ENCODE measurements around the gene POLR1A. TPM values are rescaled to one million over a fixed set of nuclear protein-coding genes. Genes with fewer than 3 reads are reported as not detected.

The POLR1A gene
- total RNA-seq (10 to 100 TPM in 3 of 5 donors, 1 to 10 TPM in 2; 4.7 to 36.2 (median 10.1) TPM), polyA plus RNA-seq (1 to 10 TPM; 1.4 to 2.6 (median 2.4) TPM)
- long read RNA-seq, donor 1, partial matches to known transcripts, result 6 of 6 reads
- long read RNA-seq, donor 1, other reads (novel, unspliced or antisense), result 0 of 6 reads
- long read RNA-seq, donor 2, partial matches to known transcripts, result 5 of 5 reads
- long read RNA-seq, donor 2, other reads (novel, unspliced or antisense), result 0 of 5 reads
- long read RNA-seq, donor 3, result 0 reads
- long read RNA-seq, donor 4, result 0 reads
- long read RNA-seq, donor 5, partial matches to known transcripts, result 15 of 23 reads
- long read RNA-seq, donor 5, other reads (novel, unspliced or antisense), result 8 of 23 reads
- long read RNA-seq, donor 6, result 0 reads
- long read RNA-seq, donor 7, partial matches to known transcripts, result 0 of 1 reads
- long read RNA-seq, donor 7, other reads (novel, unspliced or antisense), result 0 of 1 reads
- long read RNA-seq, donor 8, result 0 reads
- long read RNA-seq, donor 9, partial matches to known transcripts, result 0 of 1 reads
- long read RNA-seq, donor 9, other reads (novel, unspliced or antisense), result 0 of 1 reads
- long read RNA-seq, donor 10, result 0 reads

- Histone ChIP-seq H3K27me3 (no peaks in the 10 kb centered on the region), H3K36me3 (peaks cover 7 to 43% (median 42%) of the 10 kb centered on the region in 4 donors), H3K4me3 (peak within 1 kb of the TSS; percentile 71 to 91 (median 82)), H3K4me1 (peaks cover 30 to 61% (median 35%) of the 10 kb centered on the region in 4 donors), H3K9me3 (no peaks in the 10 kb centered on the region), H3K27ac (peak within 1 kb of the TSS; percentile 25 to 88 (median 87))
- peak in 2 of 3 donors; percentile 6 to 41 for TF ChIP-seq POLR2AphosphoS5 (IDR thresholded peaks at IDR 0.05)
- TF ChIP-seq, protein P1, sequence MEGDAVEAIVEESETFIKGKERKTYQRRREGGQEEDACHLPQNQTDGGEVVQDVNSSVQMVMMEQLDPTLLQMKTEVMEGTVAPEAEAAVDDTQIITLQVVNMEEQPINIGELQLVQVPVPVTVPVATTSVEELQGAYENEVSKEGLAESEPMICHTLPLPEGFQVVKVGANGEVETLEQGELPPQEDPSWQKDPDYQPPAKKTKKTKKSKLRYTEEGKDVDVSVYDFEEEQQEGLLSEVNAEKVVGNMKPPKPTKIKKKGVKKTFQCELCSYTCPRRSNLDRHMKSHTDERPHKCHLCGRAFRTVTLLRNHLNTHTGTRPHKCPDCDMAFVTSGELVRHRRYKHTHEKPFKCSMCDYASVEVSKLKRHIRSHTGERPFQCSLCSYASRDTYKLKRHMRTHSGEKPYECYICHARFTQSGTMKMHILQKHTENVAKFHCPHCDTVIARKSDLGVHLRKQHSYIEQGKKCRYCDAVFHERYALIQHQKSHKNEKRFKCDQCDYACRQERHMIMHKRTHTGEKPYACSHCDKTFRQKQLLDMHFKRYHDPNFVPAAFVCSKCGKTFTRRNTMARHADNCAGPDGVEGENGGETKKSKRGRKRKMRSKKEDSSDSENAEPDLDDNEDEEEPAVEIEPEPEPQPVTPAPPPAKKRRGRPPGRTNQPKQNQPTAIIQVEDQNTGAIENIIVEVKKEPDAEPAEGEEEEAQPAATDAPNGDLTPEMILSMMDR (IDR thresholded peaks at IDR 0.05), result no peak
- peak; percentile 90 to 97 for DNase-seq
- WGBS, 5 donors, result 0 to 1% (median 0%) methylated on average over 35 to 38 of the region's 38 CpGs
- intact Hi-C loops (cut with DNase I; ENCODE audit: low total_unique reads), result no loop called here
Measured at GRCh38 chr2:86105252-86105968, at the start of gene POLR1A. TSS of gene POLR1A (minus strand) at chr2:86105886. CDS start at chr2:86105776, 110 bp downstream.

- Histone ChIP-seq H3K9me3 (no peaks in the 10 kb centered on the region), H3K36me3 (peaks cover 52 to 94% (median 82%) of the 10 kb centered on the region in 4 donors), H3K27me3 (no peaks in the 10 kb centered on the region), H3K4me3 (no peak overlapping the region), H3K27ac (no peak overlapping the region), H3K4me1 (no peaks in the 10 kb centered on the region)
- DNase-seq, result no peak
- intact Hi-C loops (cut with DNase I; ENCODE audit: low total_unique reads), result no loop called here
- TF ChIP-seq POLR2A (IDR thresholded peaks at IDR 0.05) (no peak), POLR2AphosphoS5 (IDR thresholded peaks at IDR 0.05) (no peak), EP300 (IDR thresholded peaks at IDR 0.05) (no peak)
- TF ChIP-seq, protein P1 (IDR thresholded peaks at IDR 0.05), result no peak
- 93 to 97% (median 95%) methylated on average over 2 of the region's 2 CpGs for WGBS, 5 donors
Measured at GRCh38 chr2:86150502-86150901, 44.8 kb upstream of the POLR1A start.

DNA sequence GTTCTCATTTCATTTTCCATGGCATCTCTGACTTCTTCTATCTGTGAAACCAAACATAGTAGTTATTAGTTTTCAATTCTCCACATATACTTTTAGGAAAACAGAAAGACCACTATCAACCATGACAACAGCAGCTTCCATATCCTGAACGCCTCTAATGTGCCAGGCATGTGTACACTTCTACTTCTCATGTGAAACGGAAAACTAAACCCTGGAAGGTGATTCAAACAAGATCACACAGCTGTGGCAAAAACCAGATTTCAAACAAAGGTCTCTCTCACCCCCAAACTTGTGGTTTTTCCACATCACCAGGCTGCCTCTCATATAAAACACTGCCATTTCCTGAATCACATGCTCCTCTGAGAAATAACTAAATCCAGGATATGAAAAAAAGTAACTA lies 42.1 kb upstream of the POLR1A start:
- no peak for DNase-seq
- intact Hi-C loops (cut with DNase I; ENCODE audit: low total_unique reads), result no loop called here
- WGBS, 5 donors, result 80 to 91% (median 84%) methylated on average over 2 of the region's 2 CpGs
- no peaks in the 10 kb centered on the region for H3K4me1 ChIP-seq
- H3K36me3 ChIP-seq, result peaks cover 74 to 95% (median 93%) of the 10 kb centered on the region in 4 donors
- no peak for TF ChIP-seq POLR2A (IDR thresholded peaks at IDR 0.05)
- no peak for TF ChIP-seq EP300 (IDR thresholded peaks at IDR 0.05)
- TF ChIP-seq, protein P1 (IDR thresholded peaks at IDR 0.05), result no peak
- no peak for TF ChIP-seq POLR2AphosphoS5 (IDR thresholded peaks at IDR 0.05)
- H3K27me3 ChIP-seq, result no peaks in the 10 kb centered on the region
- no peaks in the 10 kb centered on the region for H3K9me3 ChIP-seq
- no peak overlapping the region for H3K4me3 ChIP-seq
- H3K27ac ChIP-seq, result no peak overlapping the region

GRCh38 chr2:86143926-86144685 lies 38.4 kb upstream of the POLR1A start:
- H3K27ac ChIP-seq, result no peak overlapping the region
- no peaks in the 10 kb centered on the region for H3K4me1 ChIP-seq
- DNase-seq, result no peak
- intact Hi-C loops (cut with DNase I; ENCODE audit: low total_unique reads), result no loop called here
- no peak for TF ChIP-seq EP300 (IDR thresholded peaks at IDR 0.05)
- TF ChIP-seq, protein P1 (IDR thresholded peaks at IDR 0.05), result no peak
- no peak for TF ChIP-seq POLR2AphosphoS5 (IDR thresholded peaks at IDR 0.05)
- TF ChIP-seq POLR2A (IDR thresholded peaks at IDR 0.05), result no peak
- H3K4me3 ChIP-seq, result no peak overlapping the region
- no peaks in the 10 kb centered on the region for H3K27me3 ChIP-seq
- peaks cover 66 to 100% (median 100%) of the 10 kb centered on the region in 4 donors for H3K36me3 ChIP-seq
- WGBS, 5 donors, result 87 to 90% (median 89%) methylated on average over 14 of the region's 14 CpGs
- H3K9me3 ChIP-seq, result no peaks in the 10 kb centered on the region
